Stomach smooth muscle (tissue), 2 donors: ENCODE results near the gene XKR8.

Experiments
- H3K27ac ChIP-seq: one replicate; pipeline ENCODE4 v1.7.0; 2013; ENCODE audit warnings: mild to moderate bottlenecking, low read length, inconsistent platforms
- H3K27me3 ChIP-seq, 2 donors: one replicate each; pipeline ENCODE4 v1.7.0; 2013; ENCODE audit warnings: low read length in 2 of 2; ENCODE audit not compliant: insufficient read depth in 2 of 2, control insufficient read depth in 1 of 2
- H3K36me3 ChIP-seq, 2 donors: one replicate each; pipeline ENCODE4 v1.7.0; 2013; ENCODE audit warnings: low read length in 2 of 2; ENCODE audit not compliant: control insufficient read depth in 2 of 2, insufficient read depth in 2 of 2
- H3K4me1 ChIP-seq: one replicate; pipeline ENCODE4 v1.7.0; 2013; ENCODE audit warnings: low read length; ENCODE audit not compliant: control insufficient read depth, insufficient read depth
- H3K4me3 ChIP-seq, 2 donors: one replicate each; pipeline ENCODE4 v1.7.0; 2013; ENCODE audit warnings: low read length in 2 of 2
- H3K9ac ChIP-seq, 2 donors: one replicate each; pipeline ENCODE4 v1.7.0; 2013; ENCODE audit warnings: low read length in 2 of 2, mild to moderate bottlenecking in 1 of 2
- H3K9me3 ChIP-seq, 2 donors: one replicate each; pipeline ENCODE4 v1.7.0; 2013; ENCODE audit warnings: low read length in 2 of 2; ENCODE audit not compliant: control insufficient read depth in 2 of 2
- donor health status: healthy.
- donor health status: Pancreatic carcinoma.

The XKR8 gene

DNA sequence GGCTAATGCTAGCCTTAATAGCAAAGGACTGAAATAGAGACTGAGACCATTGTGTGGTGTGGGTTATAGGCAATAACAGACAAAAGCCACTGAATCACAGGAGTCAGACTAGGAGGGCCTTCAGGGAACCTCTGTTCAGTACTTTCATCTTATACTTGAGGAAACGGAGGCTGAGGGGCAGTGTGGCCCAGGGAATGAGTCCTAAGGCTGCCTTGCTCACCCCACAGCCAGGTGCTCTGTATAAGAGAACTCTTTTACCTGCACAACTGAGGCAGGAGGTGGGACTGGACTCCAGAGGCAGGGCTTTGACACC, 22.3 kb upstream of the XKR8 start:
- Histone ChIP-seq H3K27me3 (peaks cover 6 to 19% of the 10 kb centered on the region in 2 donors), H3K9ac (no peak overlapping the region)

DNA sequence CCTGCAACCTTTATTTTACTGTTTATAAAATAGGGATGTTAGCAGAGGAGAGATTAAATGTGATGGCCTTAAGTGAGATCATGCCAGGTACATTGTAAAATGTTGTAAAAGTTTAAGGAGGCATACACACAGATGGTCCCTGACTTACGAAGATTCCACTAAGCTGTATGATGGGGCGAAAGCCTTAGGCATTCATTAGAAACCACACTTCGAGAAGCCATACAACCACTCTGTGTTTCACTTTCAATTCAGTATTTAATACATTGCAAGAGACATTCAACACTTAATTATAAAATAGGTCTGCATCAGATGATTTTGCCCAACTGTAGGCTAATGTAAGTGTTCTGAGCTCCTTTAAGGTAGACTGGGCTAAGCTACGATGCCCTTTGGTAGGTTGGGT, 21.3 kb upstream of the XKR8 start:
- Histone ChIP-seq H3K27ac (no peak overlapping the region), H3K4me1 (peaks cover 3% of the 10 kb centered on the region), H3K9me3 (no peaks in the 10 kb centered on the region), H3K36me3 (no peaks in the 10 kb centered on the region), H3K4me3 (no peak overlapping the region), H3K9ac (no peak overlapping the region), H3K27me3 (peaks cover 6 to 19% of the 10 kb centered on the region in 2 donors)

More for the DNA sequence above, 22.3 kb upstream of the XKR8 start:
- peaks cover 3% of the 10 kb centered on the region for H3K4me1 ChIP-seq
- no peaks in the 10 kb centered on the region for H3K9me3 ChIP-seq
- no peaks in the 10 kb centered on the region for H3K36me3 ChIP-seq
- H3K4me3 ChIP-seq = no peak overlapping the region
- H3K27ac ChIP-seq = no peak overlapping the region

DNA sequence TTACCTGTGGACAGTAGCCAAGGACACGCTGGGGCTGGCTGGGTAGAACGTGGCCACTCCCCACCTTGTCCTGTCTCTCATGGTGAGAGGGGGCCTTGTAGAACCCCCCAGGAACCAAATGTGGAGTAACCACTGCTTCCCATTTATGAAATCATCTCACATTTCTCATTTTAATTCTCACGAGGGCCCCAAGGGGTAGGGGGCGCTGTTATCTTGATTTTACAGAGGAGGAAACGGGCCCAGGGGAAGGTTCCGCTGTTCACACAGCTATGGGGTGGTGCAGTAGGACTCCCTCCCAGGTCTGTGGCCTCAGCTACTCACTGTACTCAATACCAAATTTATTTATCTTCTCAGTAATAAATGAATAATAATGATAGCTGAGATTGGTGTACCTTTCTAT, 19.5 kb upstream of the XKR8 start:
- no peak overlapping the region for H3K9ac ChIP-seq

DNA sequence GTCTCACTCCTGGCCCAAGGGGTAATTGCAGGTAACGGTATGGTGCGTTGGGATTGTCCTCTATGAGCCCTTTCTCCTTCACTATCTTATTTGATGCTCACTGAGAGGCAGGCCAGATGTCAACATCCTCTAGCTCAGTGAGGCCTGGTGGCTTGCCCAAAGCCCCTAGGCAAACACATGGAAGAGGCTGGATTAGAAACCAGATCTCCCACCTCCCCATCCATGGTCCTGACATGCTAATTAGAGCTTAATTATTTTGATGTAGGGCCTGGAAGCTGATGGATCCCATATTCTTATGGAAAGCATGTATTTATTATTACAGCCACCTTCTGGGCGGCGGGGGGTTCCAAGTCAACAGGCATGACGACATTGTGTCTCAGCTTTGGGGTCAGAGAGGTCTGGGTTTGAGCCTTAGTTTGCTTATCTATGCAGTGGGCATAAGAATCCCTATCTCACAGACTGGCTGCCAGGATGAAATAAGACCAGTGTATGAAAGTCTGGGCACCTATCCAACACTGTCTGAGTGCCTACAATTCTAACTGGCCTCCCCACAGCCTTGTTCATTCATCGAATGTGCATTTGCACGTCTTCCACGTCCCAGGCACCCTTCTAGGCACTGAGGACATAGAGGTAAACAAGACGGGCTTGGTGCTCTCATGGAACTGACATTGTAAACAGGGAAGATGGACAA, 18.8 kb upstream of the XKR8 start:
- peaks cover 0 to 5% of the 10 kb centered on the region in 2 donors for H3K27me3 ChIP-seq
- H3K4me3 ChIP-seq = no peak overlapping the region
- no peak overlapping the region for H3K9ac ChIP-seq
- H3K4me1 ChIP-seq = no peaks in the 10 kb centered on the region
- H3K36me3 ChIP-seq = no peaks in the 10 kb centered on the region
- no peaks in the 10 kb centered on the region for H3K9me3 ChIP-seq
- H3K27ac ChIP-seq = no peak overlapping the region

More for the DNA sequence above, 19.5 kb upstream of the XKR8 start:
- Histone ChIP-seq H3K27ac (no peak overlapping the region), H3K27me3 (peaks cover 0 to 11% of the 10 kb centered on the region in 2 donors), H3K9me3 (no peaks in the 10 kb centered on the region), H3K4me1 (no peaks in the 10 kb centered on the region), H3K36me3 (no peaks in the 10 kb centered on the region), H3K4me3 (no peak overlapping the region)

GRCh38 chr1:27941671-27942540, 17.9 kb upstream of the XKR8 start:
- H3K4me1 ChIP-seq = no peaks in the 10 kb centered on the region
- no peaks in the 10 kb centered on the region for H3K36me3 ChIP-seq
- no peak overlapping the region for H3K4me3 ChIP-seq
- H3K9ac ChIP-seq = no peak overlapping the region
- no peak overlapping the region for H3K27ac ChIP-seq
- H3K27me3 ChIP-seq = peaks cover 0 to 3% of the 10 kb centered on the region in 2 donors
- H3K9me3 ChIP-seq = no peaks in the 10 kb centered on the region

DNA sequence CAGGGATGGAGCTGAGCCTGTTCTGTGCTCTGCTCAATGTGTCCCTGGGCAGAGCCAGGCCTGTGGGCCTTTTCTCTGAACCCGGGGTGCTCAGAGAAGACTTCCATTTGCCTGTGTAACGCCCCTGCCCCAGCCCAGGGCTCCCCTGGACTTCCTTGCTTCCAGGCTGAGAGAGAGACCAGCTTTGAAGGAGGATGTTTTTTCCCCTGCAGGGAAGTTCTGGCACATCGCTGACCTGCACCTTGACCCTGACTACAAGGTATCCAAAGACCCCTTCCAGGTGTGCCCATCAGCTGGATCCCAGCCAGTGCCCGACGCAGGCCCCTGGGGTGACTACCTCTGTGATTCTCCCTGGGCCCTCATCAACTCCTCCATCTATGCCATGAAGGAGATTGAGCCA, 14.8 kb upstream of the XKR8 start:
- H3K9ac ChIP-seq = no peak overlapping the region
- no peaks in the 10 kb centered on the region for H3K36me3 ChIP-seq
- H3K9me3 ChIP-seq = no peaks in the 10 kb centered on the region
- no peak overlapping the region for H3K27ac ChIP-seq
- no peak overlapping the region for H3K4me3 ChIP-seq
- no peaks in the 10 kb centered on the region for H3K4me1 ChIP-seq
- no peaks in the 10 kb centered on the region for H3K27me3 ChIP-seq

- H3K36me3 ChIP-seq = no peaks in the 10 kb centered on the region
- peaks cover 0 to 2% of the 10 kb centered on the region in 2 donors for H3K27me3 ChIP-seq
- no peaks in the 10 kb centered on the region for H3K9me3 ChIP-seq
- no peaks in the 10 kb centered on the region for H3K4me1 ChIP-seq
- H3K4me3 ChIP-seq = no peak overlapping the region
- H3K9ac ChIP-seq = no peak overlapping the region
- no peak overlapping the region for H3K27ac ChIP-seq
Observed at GRCh38 chr1:27949027-27949426, 10.7 kb upstream of the XKR8 start.

- Histone ChIP-seq H3K9me3 (no peaks in the 10 kb centered on the region), H3K27me3 (peaks cover 0 to 2% of the 10 kb centered on the region in 2 donors), H3K9ac (no peak overlapping the region), H3K36me3 (no peaks in the 10 kb centered on the region), H3K4me3 (no peak overlapping the region), H3K27ac (no peak overlapping the region), H3K4me1 (no peaks in the 10 kb centered on the region)
Observed at GRCh38 chr1:27951396-27951795, 8.4 kb upstream of the XKR8 start.

DNA sequence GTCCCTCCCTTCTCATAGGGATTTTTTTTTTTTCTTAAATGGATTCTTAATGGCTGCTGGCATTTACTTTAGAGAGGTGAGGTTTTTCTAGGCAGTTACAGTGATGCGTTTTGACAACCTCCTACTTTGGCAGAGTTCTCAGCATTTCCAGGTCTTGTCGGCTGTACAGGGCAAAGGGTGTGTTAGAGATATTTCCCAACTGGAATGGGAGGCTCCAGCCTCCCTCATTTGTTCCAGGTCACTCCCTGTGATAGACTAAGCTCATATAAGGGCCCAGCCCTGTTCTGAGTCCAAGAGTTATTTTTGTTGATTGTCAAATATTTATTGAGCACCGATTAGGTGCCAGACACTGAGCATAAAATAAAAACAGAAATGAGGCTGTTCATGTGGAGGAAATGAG, 7.6 kb upstream of the XKR8 start:
- Histone ChIP-seq H3K36me3 (no peaks in the 10 kb centered on the region), H3K9me3 (no peaks in the 10 kb centered on the region), H3K27me3 (peaks cover 0 to 2% of the 10 kb centered on the region in 2 donors), H3K4me1 (no peaks in the 10 kb centered on the region), H3K4me3 (no peak overlapping the region), H3K27ac (no peak overlapping the region), H3K9ac (no peak overlapping the region)

DNA sequence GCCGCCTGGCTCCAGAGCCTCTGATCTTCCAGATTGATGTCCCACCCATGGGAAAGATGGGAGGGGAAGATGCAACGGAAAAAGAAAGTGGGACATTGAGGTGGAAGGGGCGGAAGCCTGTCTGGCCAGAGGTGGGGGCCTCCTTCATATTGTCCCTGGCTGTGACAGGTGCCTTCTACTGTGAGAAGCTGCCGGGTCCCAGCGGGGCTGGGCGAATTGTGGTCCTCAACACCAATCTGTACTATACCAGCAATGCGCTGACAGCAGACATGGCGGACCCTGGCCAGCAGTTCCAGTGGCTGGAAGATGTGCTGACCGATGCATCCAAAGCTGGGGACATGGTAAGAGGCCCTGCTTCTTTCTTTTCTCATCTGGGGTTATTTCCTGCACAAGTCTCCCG, 5.6 kb upstream of the XKR8 start:
- Histone ChIP-seq H3K36me3 (no peaks in the 10 kb centered on the region), H3K4me3 (no peak overlapping the region), H3K4me1 (peaks cover 2% of the 10 kb centered on the region), H3K9ac (no peak overlapping the region), H3K27me3 (peaks cover 0 to 2% of the 10 kb centered on the region in 2 donors), H3K9me3 (no peaks in the 10 kb centered on the region), H3K27ac (no peak overlapping the region)

DNA sequence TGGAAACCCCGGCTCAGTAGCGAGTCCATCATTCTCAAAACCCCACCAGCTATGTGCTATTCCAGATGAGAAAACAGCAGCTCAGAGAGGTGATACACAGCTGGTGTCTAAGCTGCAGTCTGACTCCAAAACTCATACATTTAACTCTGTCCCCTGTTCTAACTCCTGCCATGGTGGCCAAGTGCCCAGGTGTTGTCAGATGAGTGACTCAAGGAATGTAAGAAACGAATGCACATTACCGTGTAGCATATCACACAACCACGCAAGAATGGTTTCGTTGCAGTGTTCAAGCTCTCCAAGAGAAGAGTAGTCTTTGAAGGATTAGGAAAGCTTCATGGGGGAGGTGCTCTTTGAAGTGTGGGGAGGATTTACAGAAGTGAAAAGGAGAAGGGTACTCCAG, 4.7 kb upstream of the XKR8 start:
- no peak overlapping the region for H3K4me3 ChIP-seq
- no peaks in the 10 kb centered on the region for H3K9me3 ChIP-seq
- peaks cover 0 to 2% of the 10 kb centered on the region in 2 donors for H3K27me3 ChIP-seq
- H3K36me3 ChIP-seq = no peaks in the 10 kb centered on the region
- H3K9ac ChIP-seq = no peak overlapping the region
- peaks cover 4% of the 10 kb centered on the region for H3K4me1 ChIP-seq
- no peak overlapping the region for H3K27ac ChIP-seq
